GM19395 (cell line): ENCODE measurements around the gene NANOS3.

ENCODE experiments used
- ATAC-seq: cut with Tn5 transposase; IDR thresholded peaks from one replicate; pipeline ENCODE4 v1.9.1; 2021; ENCODE audit warnings: mild to moderate bottlenecking, moderate library complexity; ENCODE audit not compliant: unreplicated experiment

Gene NANOS3

DNA sequence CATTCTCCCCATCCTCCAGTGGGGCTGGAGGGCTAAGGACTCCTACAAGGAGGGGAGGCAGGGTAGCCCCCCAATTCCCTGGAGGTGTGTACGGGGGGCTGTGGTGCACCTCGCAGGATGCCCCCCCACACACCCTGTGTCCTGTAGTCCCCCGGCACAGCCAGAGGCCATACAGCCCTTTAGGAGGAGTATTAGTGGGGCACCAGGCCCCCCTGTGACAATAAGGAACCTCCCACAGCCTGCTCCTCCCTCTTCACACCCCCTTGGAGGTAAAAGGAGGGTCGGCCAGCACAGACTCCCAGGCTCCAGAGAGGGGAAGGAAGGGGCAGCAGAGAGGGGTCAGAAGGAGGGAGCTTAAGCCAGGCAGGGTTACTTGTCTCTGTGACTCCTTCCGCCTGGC, at the start of gene NANOS3:
TSS of gene NANOS3 (plus strand) at position 301 of the 400 bp plus-strand sequence. CDS start 115 bp downstream, outside the sequence.
- ATAC-seq = no peak

GRCh38 chr19:13827656-13828055, 49.3 kb upstream of the NANOS3 start:
- no peak for ATAC-seq

DNA sequence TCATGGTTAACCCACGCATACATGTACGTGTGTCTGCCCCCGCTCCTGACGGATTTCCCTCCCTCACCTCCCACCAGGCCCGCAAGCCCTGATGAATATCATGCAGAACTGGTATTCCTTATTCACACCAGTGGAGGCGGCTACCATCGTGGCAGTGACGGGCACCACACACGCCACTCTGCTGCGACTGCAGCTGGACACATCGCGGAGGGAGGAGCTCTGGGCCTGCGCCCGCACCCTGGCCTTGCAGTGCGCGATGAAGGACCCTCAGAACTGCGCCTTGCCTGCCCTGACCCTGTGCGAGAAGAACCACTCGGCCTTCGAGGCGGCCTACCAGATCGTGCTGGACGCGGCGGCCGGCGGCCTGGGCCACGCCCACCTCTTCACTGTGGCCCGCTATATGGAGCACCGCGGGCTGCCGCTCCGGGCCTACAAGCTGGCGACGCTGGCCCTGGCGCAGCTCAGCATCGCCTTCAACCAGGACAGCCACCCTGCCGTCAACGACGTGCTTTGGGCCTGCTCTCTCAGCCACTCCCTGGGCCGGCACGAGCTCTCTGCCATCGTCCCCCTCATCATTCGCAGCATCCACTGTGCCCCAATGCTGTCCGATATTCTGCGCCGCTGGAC, 46.7 kb upstream of the NANOS3 start:
- ATAC-seq = no peak

DNA sequence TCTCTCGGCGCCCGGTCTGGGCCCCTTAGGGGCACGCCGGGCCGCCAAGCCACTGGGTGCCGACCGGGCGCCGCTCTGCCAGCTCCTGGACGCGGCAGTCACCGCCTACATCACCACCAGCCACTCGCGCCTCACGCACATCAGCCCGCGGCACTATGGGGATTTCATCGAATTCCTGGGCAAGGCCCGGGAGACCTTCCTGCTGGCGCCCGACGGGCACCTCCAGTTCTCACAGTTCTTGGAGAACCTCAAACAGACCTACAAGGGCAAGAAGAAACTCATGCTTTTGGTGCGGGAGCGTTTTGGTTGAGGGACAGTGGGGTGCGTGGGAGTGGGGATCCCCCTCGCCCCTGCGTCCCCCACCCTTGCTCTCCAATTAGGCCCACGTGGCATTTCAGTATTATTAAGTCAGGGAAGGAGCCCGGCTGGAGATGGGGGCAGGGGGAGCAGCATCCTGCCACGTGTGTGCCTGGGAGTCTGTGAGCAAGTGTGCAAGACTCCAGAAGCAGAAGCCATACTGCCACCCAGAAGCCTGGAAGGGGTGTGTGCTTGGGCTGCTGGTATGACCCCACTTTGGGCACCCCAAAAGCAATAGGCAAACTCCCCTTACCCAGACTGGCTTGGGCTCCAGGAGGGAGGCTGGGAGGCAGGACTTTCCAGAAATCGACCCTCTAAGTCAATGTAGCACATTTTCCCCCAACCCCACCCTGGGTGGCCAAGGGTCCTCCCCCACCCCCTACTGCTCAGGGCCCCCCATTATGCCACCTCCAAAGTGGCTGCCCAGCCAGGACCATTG, 46.0 kb upstream of the NANOS3 start:
- no peak for ATAC-seq

DNA sequence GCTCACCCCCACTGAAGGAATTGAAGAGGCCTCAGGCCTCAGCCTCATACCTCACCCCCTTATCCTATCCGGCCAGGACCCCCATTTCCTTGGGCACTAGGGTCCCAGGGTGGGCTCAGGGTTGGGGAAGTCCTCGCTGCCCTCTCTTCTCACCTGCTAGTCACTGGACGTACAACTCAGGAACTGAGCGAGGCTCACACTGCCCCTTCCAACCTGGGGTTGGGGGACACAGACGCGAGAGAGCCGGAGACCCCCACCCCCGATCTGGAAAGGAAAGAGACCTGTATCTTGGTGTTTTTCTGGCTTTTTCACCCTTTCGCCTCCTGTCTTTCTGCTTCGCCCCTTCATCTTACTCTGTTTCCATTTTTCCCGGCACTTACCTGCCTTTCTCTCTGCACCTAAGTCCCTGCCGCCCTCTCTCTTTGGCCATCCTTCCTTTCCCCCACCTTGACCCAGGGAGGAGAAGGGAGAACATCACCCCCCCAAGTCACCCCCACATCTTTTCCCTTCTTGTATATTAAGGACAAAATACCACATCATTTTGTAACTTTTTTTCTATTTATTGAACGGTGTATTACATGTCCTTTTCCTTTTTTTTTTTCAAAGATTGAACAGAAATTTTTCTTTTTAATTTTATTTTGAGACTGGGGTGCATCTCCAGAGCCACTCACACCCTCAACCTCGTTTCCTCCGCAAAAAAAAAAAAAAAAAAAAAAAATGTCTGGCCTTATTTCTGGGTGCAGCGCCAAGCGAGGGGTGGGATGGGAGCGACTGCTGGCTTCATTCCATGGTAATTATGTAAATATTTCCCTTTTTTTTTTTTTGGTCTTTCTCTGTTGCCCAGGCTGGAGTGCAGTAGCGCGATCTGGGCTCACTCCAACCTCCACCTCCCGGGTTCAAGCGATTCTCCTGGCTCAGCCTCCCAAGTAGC, 45.1 kb upstream of the NANOS3 start:
- ATAC-seq = no peak

GRCh38 chr19:13833330-13834243, 43.3 kb upstream of the NANOS3 start:
- peak; percentile 77 for ATAC-seq

DNA sequence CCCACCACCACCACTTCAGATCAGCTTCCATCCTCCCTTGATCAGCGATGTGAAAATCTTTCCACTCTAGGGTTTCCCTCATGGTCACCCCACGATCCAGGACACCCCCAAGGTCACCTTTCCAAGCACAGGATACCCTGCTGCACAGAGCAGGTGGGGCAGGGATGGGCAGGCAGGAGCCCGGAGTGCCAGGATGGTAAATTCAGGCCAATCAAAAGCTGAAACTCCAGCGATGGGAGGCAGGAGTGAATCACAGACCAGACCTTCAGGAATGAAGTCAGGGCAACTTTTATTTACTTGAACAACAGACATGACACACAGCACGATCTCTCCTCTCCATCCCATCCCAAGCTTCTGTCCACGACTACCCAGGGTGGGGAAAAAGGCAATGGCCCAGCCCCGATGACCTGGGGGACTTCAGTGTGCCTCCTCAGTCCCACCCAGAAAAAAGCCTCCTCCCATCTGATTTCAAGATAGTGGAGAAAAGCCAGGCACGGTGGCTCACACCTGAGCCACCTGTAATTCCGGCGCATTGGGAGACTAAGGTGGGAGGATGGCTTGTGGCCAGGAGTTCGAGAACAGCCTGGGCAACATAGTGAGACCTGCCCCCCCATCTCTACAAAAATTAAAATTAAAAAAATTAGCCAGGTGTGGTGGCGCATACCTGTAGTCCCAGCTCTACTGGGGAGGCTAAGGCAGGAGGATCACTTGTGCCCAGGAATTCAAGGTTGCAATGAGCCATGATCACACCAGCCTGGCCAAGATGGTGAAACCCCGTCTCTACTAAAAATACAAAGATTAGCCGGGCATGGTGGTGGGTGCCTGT, 42.5 kb upstream of the NANOS3 start:
- ATAC-seq = no peak

DNA sequence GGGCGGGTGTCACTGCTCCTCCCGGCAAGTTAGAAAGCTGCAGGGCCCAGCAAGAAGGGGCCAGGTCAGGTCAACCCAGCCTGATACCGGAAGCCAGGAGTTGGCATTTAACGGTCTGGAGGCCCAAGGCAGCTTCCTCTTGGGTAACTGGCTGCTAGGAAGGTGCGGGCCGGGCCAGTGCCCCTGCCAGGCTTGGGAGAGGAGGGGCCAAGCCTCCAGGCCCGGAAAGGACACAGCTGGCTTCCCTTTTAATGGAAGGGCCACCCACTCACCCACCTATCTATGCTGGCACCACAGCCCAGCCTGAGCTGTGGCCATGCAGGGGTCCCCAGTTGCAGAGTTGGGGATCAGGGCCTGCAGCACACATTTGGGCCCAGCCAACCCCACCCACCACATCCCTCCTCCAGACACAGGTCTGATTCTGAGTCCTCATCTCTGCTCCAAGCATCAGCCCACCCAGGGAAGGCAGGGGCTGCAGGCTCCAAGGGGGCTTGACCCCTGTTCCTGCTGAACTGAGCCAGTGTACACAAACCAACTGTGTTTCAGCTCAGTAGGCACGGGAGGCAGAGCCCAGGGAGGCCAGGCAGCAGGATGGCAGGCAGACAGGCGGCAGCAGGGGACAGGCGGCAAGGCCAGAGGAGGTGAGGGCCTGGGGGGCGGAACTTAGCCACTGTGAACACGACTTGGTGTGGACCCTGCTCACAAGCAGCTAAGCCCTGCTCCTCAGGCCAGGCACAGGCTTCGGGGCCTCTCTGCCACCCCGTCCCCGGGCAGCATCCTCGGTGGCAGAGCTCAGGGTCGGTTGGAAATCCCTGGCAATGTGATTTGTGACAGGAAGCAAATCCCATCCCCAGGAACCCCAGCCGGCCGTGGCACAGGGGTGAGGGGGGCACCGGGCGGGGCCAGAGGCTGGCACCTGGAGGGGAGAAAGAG, 40.9 kb upstream of the NANOS3 start:
- no peak for ATAC-seq

DNA sequence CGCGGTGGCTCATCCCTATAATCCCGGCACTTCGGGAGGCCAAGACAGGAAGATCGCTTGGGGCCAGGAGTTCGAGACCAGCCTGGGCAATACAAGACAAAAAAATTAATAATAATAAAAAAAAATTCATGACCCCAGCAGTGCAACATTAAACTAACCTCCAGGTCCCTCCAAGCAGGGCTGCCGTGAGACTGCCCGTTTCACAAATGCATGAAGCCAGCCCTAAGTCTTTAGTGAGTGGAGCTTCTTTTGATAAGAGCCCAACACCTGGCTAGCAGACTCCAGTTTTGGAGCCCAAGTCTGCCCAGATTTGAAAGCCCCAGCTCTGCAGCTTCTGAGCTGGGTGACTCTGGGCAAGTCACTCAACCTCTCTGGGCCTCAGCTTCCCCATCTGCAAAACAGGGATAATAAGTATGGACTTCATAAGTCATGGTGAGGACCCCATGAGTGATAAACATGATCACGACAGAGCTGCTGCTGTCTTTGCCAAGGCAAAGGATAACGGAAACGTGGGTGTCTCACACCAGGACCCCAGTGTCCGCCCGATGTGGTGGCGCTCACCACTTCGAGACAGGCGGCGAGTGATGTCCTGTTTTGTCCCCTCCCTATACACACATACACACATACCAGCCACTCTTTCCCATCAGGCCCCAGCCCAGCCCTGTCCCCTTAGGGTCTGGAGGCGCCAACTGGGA, 38.4 kb upstream of the NANOS3 start:
- ATAC-seq = no peak

DNA sequence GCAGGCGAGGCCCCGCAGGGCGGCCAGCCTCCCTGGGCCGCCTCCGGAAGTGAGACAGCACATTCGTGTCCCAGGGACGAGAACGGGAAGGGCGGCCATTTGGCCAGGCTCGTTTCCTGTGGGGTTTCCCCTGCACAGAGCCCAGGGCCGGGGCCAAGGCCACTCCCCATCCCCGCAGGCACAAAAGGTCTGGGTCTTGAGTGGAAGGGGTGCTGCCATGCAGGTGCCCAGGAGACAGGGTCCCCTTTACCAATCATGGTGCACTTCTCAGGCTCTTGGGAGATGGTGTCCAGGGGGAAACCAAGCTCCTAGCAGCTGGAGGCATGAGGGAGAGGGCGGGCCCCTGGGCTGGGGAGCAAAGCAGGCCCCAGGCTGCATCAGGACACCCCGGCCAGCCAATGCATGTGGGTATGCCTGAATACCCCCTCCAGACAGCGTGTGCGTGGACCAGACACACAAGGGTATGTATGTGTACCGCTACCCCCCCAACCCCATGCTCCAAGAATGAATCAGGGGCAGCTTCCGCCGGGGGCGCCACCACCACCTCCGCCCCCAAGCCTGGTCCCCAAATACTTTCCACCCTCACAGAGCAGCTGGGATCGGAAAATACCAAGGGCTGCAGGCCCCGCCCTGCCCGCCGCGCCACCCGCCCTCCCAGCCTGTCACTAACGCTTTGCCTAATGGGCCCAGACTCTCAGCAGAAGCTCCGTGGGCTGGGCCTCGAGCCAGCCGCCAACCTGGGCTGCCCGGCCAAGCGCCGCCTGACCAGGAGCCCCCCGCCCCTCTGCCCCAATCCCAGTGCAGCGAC, 37.6 kb upstream of the NANOS3 start:
- ATAC-seq = no peak

GRCh38 chr19:13839938-13840304, 37.0 kb upstream of the NANOS3 start:
- ATAC-seq = no peak

GRCh38 chr19:13840305-13841085, 36.4 kb upstream of the NANOS3 start:
- no peak for ATAC-seq

GRCh38 chr19:13841086-13841961, 35.6 kb upstream of the NANOS3 start:
- no peak for ATAC-seq

DNA sequence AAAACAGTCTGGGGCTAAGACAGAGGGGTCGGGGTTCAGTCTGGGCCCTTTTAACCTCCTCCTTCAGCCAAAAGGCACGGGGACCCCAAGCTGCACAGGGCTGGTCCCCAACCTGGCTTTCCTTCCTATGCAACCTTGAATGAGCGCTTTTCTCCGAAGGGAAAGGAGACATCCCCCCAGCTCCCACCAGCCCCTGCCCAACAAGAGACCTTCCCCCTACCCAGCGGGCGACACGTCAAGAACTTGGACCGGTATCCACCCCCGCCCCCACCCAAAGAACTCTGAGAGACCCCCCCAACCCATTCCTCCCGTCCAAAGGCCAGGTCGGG, 35.0 kb upstream of the NANOS3 start:
- no peak for ATAC-seq

GRCh38 chr19:13842291-13843103, 34.4 kb upstream of the NANOS3 start:
- no peak for ATAC-seq
